ENCODE results near the gene TAS1R1.

DNA sequence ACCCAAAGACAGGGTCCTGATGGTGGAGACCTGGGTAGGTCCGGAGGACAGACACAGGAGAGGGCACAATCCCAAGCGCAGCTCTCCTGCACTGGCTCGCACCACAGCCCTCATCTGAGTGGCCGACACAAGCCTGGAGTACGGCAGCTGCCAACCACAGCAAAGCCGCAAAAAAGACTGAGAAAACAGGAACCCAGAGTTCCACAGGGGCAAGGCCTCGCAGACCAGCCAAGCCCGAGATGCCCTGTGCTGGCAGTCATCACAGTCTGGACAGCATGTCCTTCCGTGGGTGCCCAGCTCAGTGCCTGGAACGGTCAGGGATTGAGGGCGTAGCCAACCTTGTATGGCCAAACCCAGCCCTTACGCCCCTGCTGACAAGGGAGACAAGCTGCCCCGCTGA, 36.1 kb downstream of the TAS1R1 start:
- no peak for TF ChIP-seq EZH2 (IDR thresholded peaks at IDR 0.05)
- no peak for TF ChIP-seq POLR2AphosphoS5 (IDR thresholded peaks at IDR 0.05; ENCODE audit: borderline replicate concordance, low read depth, low read length)

All from SK-N-MC (cell line).